GM13977 (cell line): ENCODE measurements around the gene SCRN1.
"Not testable (repeated sequence)": the region's sequence is repeated elsewhere in the genome, so short reads cannot be mapped to it uniquely, and the experiment has no call there.

Experiments
- DNase-seq: peaks from one replicate; pipeline ENCODE4 v3.0.0; 2012; ENCODE audit warnings: low spot score
- in situ Hi-C: fragments of 300-500 bp; cut with MboI; formaldehyde crosslinking; loops from one replicate; pipeline ENCODE4 v1.12.0; 2022; ENCODE audit warnings: low sequenced_read_pairs, low pct_unique_long_range_greater_than_20kb, mixed read lengths, inconsistent platforms; ENCODE audit not compliant: unreplicated experiment
- TF ChIP-seq, protein P1 (sequence below): IDR thresholded peaks from 2 replicates; pipeline ENCODE4 v1.5.1; 2012; ENCODE audit warnings: mild to moderate bottlenecking, control low read depth; ENCODE audit not compliant: insufficient read depth; ENCODE audit errors: extremely low read depth, missing control alignments

The SCRN1 gene

DNA sequence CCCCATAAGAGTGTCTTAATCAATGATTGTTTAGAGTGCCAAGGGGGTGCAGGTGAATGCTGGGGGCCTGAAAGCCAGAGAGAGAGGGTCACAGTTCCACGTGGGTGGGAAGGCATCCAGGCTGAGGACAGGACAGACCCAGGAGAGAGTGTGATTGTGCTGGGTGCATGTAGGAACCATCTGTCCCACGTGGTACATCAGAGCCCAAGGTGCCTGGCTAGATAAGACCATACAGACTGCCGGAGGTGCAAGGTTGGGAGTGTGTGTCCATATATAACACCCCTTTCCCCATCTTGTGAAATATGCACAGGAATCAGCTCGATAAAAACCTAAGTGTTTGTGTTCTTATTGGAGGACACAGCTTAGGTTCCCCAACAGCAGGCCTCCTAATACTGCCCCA lies 97.8 kb downstream of the SCRN1 start:
- in situ Hi-C loops, result no loop called here
- TF ChIP-seq, protein P1, sequence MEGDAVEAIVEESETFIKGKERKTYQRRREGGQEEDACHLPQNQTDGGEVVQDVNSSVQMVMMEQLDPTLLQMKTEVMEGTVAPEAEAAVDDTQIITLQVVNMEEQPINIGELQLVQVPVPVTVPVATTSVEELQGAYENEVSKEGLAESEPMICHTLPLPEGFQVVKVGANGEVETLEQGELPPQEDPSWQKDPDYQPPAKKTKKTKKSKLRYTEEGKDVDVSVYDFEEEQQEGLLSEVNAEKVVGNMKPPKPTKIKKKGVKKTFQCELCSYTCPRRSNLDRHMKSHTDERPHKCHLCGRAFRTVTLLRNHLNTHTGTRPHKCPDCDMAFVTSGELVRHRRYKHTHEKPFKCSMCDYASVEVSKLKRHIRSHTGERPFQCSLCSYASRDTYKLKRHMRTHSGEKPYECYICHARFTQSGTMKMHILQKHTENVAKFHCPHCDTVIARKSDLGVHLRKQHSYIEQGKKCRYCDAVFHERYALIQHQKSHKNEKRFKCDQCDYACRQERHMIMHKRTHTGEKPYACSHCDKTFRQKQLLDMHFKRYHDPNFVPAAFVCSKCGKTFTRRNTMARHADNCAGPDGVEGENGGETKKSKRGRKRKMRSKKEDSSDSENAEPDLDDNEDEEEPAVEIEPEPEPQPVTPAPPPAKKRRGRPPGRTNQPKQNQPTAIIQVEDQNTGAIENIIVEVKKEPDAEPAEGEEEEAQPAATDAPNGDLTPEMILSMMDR, result no peak
- DNase-seq, result no peak

- in situ Hi-C loops, DNase-seq: not testable (repeated sequence)
Observed at GRCh38 chr7:29890786-29891185, 98.8 kb downstream of the SCRN1 start.

DNA sequence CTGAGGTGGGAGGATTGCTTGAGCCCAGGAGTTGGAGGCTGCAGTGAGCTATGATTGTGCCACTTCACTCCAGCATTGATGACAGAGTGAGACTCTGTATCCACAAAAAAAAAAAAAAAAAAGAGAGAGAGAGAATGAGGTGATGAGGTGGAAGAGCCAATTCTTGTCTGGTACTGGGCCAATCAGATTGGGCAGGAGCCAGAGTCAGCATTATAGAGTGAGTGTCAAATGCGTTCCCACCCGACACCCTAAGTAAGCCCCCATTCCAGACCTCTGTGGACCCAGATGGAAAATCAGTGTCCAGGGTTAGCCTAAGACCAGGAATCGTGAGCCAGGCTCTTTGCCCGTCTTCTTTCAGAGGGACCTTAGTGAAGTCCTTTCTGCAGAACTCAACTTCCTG lies 99.3 kb downstream of the SCRN1 start:
- in situ Hi-C loops, result no loop called here
- no peak for DNase-seq
- TF ChIP-seq, protein P1, result no peak

- TF ChIP-seq, protein P1, result no peak
- no peak for DNase-seq
- in situ Hi-C loops, result loop anchor here (10.0 kb wide), 1 partner anchor 176 kb away; no protein-coding TSS in a partner anchor
Observed at GRCh38 chr7:29889288-29889687, 100.3 kb downstream of the SCRN1 start.

- DNase-seq, result no peak
- in situ Hi-C loops, result loop anchor here (10.0 kb wide), 1 partner anchor 177 kb away; no protein-coding TSS in a partner anchor
- TF ChIP-seq, protein P1, result no peak
Observed at GRCh38 chr7:29888006-29888405, 101.6 kb downstream of the SCRN1 start.

DNA sequence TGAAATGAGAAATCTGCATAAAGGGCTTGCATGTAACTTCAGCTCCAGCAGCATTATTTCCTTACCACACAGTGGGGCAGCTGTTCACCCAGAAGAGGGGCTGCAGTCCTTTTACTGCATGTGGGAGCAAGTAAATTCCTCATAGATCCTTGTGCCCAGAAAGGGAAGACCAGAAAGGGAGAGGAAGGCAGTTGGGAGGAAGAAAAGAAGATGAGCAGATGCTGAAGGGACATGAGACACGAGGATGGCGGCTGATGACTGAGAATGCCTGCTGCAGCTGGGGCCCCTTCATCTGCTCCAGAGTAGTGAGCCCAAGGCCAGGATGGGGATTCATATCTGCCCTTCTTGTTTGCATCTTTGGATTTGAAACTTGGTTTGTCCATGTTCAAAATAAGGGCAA lies 102.8 kb downstream of the SCRN1 start:
- TF ChIP-seq, protein P1, result no peak
- in situ Hi-C loops, result loop anchor here (10.0 kb wide), 1 partner anchor 178 kb away; no protein-coding TSS in a partner anchor
- DNase-seq, result no peak

DNA sequence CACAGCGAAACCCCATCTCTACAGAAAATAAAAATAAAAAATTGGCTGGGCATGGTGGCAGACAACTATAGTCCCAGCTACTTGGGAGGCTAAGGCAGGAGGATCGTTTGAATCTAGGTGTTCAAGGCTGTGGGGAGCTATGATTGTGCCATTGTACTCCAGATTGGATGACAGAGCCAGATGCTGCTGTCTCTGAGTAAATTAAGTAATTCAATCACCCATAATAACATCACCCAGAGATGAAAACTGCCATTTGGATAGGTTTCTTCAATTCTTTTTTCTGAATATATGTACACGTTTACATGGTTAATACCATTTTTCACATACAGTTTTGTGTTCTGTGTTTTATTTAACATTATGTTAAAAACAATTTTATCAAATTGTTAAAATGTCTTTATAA lies 104.0 kb downstream of the SCRN1 start:
- no peak for DNase-seq
- TF ChIP-seq, protein P1, result no peak
- in situ Hi-C loops, result loop anchor here (10.0 kb wide), 1 partner anchor 179 kb away; no protein-coding TSS in a partner anchor
